B cell (primary cell): Measurements from ENCODE around the gene AKAP6.

Source experiments
- EZH2 ChIP-seq: IDR thresholded peaks from 2 replicates; pipeline ENCODE4 v1.6.1; 2012; ENCODE audit warnings: borderline replicate concordance, low read depth, mild to moderate bottlenecking, moderate library complexity, low read length; ENCODE audit not compliant: insufficient read depth, poor library complexity, severe bottlenecking
- TF ChIP-seq, protein P1 (sequence below): fragments of 200-600 bp; IDR thresholded peaks from one replicate; pipeline ENCODE4 v1.8.0; 2022; ENCODE audit warnings: antibody characterized with exemption, mild to moderate bottlenecking

GRCh38 chr14:32497248-32497647 is 168.2 kb downstream of the AKAP6 start:
- TF ChIP-seq, protein P1, sequence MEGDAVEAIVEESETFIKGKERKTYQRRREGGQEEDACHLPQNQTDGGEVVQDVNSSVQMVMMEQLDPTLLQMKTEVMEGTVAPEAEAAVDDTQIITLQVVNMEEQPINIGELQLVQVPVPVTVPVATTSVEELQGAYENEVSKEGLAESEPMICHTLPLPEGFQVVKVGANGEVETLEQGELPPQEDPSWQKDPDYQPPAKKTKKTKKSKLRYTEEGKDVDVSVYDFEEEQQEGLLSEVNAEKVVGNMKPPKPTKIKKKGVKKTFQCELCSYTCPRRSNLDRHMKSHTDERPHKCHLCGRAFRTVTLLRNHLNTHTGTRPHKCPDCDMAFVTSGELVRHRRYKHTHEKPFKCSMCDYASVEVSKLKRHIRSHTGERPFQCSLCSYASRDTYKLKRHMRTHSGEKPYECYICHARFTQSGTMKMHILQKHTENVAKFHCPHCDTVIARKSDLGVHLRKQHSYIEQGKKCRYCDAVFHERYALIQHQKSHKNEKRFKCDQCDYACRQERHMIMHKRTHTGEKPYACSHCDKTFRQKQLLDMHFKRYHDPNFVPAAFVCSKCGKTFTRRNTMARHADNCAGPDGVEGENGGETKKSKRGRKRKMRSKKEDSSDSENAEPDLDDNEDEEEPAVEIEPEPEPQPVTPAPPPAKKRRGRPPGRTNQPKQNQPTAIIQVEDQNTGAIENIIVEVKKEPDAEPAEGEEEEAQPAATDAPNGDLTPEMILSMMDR: no peak
- no peak for TF ChIP-seq EZH2
